Endodermal cell (in vitro differentiated cells): Measurements from ENCODE around the gene CNBD2. TPM values are rescaled to one million over a fixed set of nuclear protein-coding genes. Genes with fewer than 3 reads are reported as not detected.

Experiments used
- DNase-seq: peaks from one replicate; pipeline ENCODE4 v3.0.0-alpha.2; 2017
- H3K27ac ChIP-seq: 2 replicates; pipeline ENCODE4 v1.5.1; 2013; ENCODE audit warnings: mild to moderate bottlenecking, low read depth, low read length, moderate library complexity
- H3K27me3 ChIP-seq: 2 replicates; pipeline ENCODE4 v1.6.1; 2013; ENCODE audit warnings: mild to moderate bottlenecking, low read length, moderate library complexity; ENCODE audit not compliant: insufficient read depth, control insufficient read depth, poor library complexity, severe bottlenecking
- H3K36me3 ChIP-seq: 2 replicates; pipeline ENCODE4 v1.7.0; 2013; ENCODE audit warnings: mild to moderate bottlenecking, low read length, moderate library complexity; ENCODE audit not compliant: control insufficient read depth, insufficient read depth
- H3K4me1 ChIP-seq: one replicate; pipeline ENCODE4 v1.7.0; 2013; ENCODE audit warnings: low read length; ENCODE audit not compliant: control insufficient read depth, insufficient read depth
- H3K4me3 ChIP-seq: 2 replicates; pipeline ENCODE4 v1.5.1; 2013; ENCODE audit warnings: mild to moderate bottlenecking, low read length, moderate library complexity
- H3K9ac ChIP-seq: 2 replicates; pipeline ENCODE4 v1.6.1; 2013; ENCODE audit warnings: mild to moderate bottlenecking, low read length, moderate library complexity; ENCODE audit not compliant: poor library complexity, severe bottlenecking; ENCODE audit errors: extremely low read depth
- H3K9me3 ChIP-seq: 2 replicates; pipeline ENCODE4 v1.6.1; 2013; ENCODE audit warnings: mild to moderate bottlenecking, low read length, moderate library complexity; ENCODE audit not compliant: control insufficient read depth
- H3K27ac Mint-ChIP-seq: 2 replicates; pipeline ENCODE4 v1.8.0; 2020; ENCODE audit warnings: mixed read lengths
- H3K27me3 Mint-ChIP-seq: 2 replicates; pipeline ENCODE4 v1.8.0; 2021; ENCODE audit warnings: mild to moderate bottlenecking, mixed read lengths; ENCODE audit not compliant: insufficient read depth
- H3K36me3 Mint-ChIP-seq: 2 replicates; pipeline ENCODE4 v1.8.0; 2020; ENCODE audit warnings: low read depth, mixed read lengths
- H3K4me1 Mint-ChIP-seq: 2 replicates; pipeline ENCODE4 v1.8.0; 2020; ENCODE audit warnings: mixed read lengths
- H3K4me3 Mint-ChIP-seq: 2 replicates; pipeline ENCODE4 v1.8.0; 2020; ENCODE audit warnings: mild to moderate bottlenecking, moderate library complexity, mixed read lengths
- H3K9me3 Mint-ChIP-seq: 2 replicates; pipeline ENCODE4 v1.8.0; 2020; ENCODE audit warnings: mild to moderate bottlenecking, mixed read lengths
- CTCF ChIP-seq: fragments of 200-600 bp; sonication (generic); conservative IDR thresholded peaks from 2 replicates; pipeline ENCODE4 v1.5.0; 2021; ENCODE audit warnings: antibody characterized with exemption, mild to moderate bottlenecking
- whole genome bisulfite sequencing, 2 experiments: methylation state at CpG; one replicate each; pipeline versions ENCODE4 v1.1.5 to v1.1.7; 2013; ENCODE audit warnings: missing lambda C conversion rate in 2 of 2, mixed read lengths in 1 of 2; ENCODE audit not compliant: insufficient coverage in 1 of 2, insufficient read length in 1 of 2; 5-methylcytosine and 5-hydroxymethylcytosine counted together
- total RNA-seq, 2 donors: library from RNA; stranded (reverse); fragmentation: NEBNext Ultra II Directional in 1 of 2; extraction: Animal tissue kit (Norgen Biotek cat#: 25700) in 1 of 2; gene quantifications; 2 replicates in 1 of 2; 3 replicates in 1 of 2; pipeline ENCODE4 v1.2.1, GENCODE V29; 2021

CNBD2 gene
- total RNA-seq, 2 donors from 2014 or later: 1.3 to 1.9 TPM

- no peak for DNase-seq
- H3K27ac Mint-ChIP-seq: no peak overlapping the region
- H3K36me3 Mint-ChIP-seq: no peaks in the 10 kb centered on the region
- H3K27me3 Mint-ChIP-seq: peaks cover 4% of the 10 kb centered on the region
- no peak overlapping the region for H3K9ac ChIP-seq
- H3K9me3 ChIP-seq: no peaks in the 10 kb centered on the region
- H3K4me1 Mint-ChIP-seq: peaks cover 30% of the 10 kb centered on the region
- no peak overlapping the region for H3K4me3 ChIP-seq
- 91 to 96% methylated on average over 4 to 8 of the region's 8 CpGs for WGBS, 2 experiments
- H3K27ac ChIP-seq: no peak overlapping the region
- H3K4me1 ChIP-seq: peaks cover 7% of the 10 kb centered on the region
- no peaks in the 10 kb centered on the region for H3K9me3 Mint-ChIP-seq
- H3K27me3 ChIP-seq: no peaks in the 10 kb centered on the region
- H3K4me3 Mint-ChIP-seq: no peak overlapping the region
- no peak for TF ChIP-seq CTCF
- H3K36me3 ChIP-seq: no peaks in the 10 kb centered on the region
Observed at GRCh38 chr20:36030149-36030548, 61.8 kb downstream of the CNBD2 start.

- Mint-ChIP-seq H3K27ac (no peak overlapping the region), H3K36me3 (no peaks in the 10 kb centered on the region), H3K4me3 (no peak overlapping the region), H3K9me3 (no peaks in the 10 kb centered on the region), H3K4me1 (peaks cover 29% of the 10 kb centered on the region), H3K27me3 (peaks cover 4% of the 10 kb centered on the region)
- H3K36me3 ChIP-seq: no peaks in the 10 kb centered on the region
- no peaks in the 10 kb centered on the region for H3K9me3 ChIP-seq
- H3K4me1 ChIP-seq: peaks cover 10% of the 10 kb centered on the region
- DNase-seq: no peak
- WGBS, 2 experiments: 97 to 100% methylated on average over 3 of the region's 3 CpGs
- H3K27me3 ChIP-seq: no peaks in the 10 kb centered on the region
- H3K4me3 ChIP-seq: no peak overlapping the region
- H3K9ac ChIP-seq: no peak overlapping the region
- TF ChIP-seq CTCF: no peak
- no peak overlapping the region for H3K27ac ChIP-seq
Observed at GRCh38 chr20:36031806-36032205, 63.4 kb downstream of the CNBD2 start.

- Histone ChIP-seq H3K27ac (no peak overlapping the region), H3K4me3 (no peak overlapping the region), H3K9ac (no peak overlapping the region), H3K9me3 (no peaks in the 10 kb centered on the region), H3K27me3 (no peaks in the 10 kb centered on the region), H3K4me1 (peaks cover 8% of the 10 kb centered on the region), H3K36me3 (no peaks in the 10 kb centered on the region)
- H3K27ac Mint-ChIP-seq: peak overlapping the region; percentile 30
- H3K4me1 Mint-ChIP-seq: peaks cover 27% of the 10 kb centered on the region
- H3K4me3 Mint-ChIP-seq: no peak overlapping the region
- no peaks in the 10 kb centered on the region for H3K27me3 Mint-ChIP-seq
- no peaks in the 10 kb centered on the region for H3K9me3 Mint-ChIP-seq
- DNase-seq: no peak
- no peaks in the 10 kb centered on the region for H3K36me3 Mint-ChIP-seq
- WGBS, 2 experiments: 88 to 90% methylated on average over 4 of the region's 4 CpGs
- TF ChIP-seq CTCF: no peak
Observed at GRCh38 chr20:36034875-36035274, 66.5 kb downstream of the CNBD2 start.
